Measurements from ENCODE around the gene BICD1.
A peak's percentile ranks its signal among the peaks of the same experiment; 100 is the strongest.

The BICD1 gene

DNA sequence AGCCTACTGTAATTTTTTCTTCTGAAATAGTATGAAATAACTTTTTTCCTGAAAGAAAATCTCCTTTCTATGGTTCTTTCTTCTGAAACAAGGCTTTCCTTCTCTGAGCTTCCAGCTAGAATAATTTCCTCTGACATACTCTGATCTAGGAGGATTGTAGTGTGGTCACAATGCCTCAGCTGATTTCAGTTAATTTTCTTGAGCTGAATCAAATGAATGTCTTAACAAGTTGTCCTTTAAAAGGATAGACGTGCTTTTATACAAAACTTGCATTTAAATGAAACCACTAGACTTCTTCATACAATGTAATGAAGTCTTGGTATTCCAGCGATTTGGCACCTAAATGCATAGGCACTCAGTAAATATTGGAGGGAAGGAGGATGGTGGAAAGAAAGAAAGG, 94.4 kb downstream of the BICD1 start:
- no peak for FAIRE-seq

DNA sequence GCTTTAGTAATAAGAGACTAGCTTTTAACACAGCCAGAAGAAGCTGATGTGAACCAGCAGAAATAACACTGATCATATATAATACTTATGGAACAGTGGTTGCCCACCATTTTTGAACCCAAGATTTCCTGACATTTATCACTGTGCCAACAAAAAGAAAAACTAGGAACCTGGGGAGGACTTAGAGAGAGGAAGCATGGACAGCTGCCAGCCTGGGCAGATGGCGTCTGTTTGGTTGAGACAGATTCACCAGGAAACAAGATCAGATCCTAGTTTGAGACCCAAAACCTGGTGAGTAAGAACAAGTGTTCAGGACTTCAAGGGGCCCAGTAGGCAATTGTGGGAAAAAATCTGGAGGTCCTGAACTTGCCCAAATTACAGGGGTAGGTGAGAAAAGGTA, 95.3 kb downstream of the BICD1 start:
- FAIRE-seq (peak; percentile 35), DNase-seq (ENCODE audit: insufficient read length, low spot score) (no peak)
- TF ChIP-seq, protein P1, sequence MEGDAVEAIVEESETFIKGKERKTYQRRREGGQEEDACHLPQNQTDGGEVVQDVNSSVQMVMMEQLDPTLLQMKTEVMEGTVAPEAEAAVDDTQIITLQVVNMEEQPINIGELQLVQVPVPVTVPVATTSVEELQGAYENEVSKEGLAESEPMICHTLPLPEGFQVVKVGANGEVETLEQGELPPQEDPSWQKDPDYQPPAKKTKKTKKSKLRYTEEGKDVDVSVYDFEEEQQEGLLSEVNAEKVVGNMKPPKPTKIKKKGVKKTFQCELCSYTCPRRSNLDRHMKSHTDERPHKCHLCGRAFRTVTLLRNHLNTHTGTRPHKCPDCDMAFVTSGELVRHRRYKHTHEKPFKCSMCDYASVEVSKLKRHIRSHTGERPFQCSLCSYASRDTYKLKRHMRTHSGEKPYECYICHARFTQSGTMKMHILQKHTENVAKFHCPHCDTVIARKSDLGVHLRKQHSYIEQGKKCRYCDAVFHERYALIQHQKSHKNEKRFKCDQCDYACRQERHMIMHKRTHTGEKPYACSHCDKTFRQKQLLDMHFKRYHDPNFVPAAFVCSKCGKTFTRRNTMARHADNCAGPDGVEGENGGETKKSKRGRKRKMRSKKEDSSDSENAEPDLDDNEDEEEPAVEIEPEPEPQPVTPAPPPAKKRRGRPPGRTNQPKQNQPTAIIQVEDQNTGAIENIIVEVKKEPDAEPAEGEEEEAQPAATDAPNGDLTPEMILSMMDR (IDR thresholded peaks at IDR 0.05; ENCODE audit: insufficient read depth, missing control alignments) = no peak

More for the DNA sequence above, 94.4 kb downstream of the BICD1 start:
- no peak for DNase-seq (ENCODE audit: insufficient read length, low spot score)
- TF ChIP-seq, protein P1 (IDR thresholded peaks at IDR 0.05; ENCODE audit: insufficient read depth, missing control alignments) = no peak

DNA sequence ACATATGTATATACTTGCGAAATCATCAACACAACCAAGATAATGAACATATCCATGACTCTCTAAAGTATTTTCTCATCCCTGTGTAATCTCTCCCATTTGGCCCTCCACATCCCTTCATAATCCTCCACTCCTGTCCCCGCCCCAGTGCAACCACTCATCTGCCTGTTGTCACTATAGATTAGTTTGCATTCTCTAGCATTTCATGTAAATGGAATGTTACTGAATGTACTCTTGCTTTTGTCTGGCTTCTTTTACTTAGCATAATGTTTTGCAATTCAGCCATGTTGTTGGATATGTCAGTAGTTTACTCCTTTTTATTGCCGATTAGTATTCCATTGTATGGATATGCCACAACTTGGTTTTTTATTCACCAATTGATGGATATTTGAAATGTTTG, 99.1 kb downstream of the BICD1 start:
- TF ChIP-seq, protein P1 (IDR thresholded peaks at IDR 0.05; ENCODE audit: insufficient read depth, missing control alignments) = no peak
- FAIRE-seq (no peak), DNase-seq (ENCODE audit: insufficient read length, low spot score) (no peak)

DNA sequence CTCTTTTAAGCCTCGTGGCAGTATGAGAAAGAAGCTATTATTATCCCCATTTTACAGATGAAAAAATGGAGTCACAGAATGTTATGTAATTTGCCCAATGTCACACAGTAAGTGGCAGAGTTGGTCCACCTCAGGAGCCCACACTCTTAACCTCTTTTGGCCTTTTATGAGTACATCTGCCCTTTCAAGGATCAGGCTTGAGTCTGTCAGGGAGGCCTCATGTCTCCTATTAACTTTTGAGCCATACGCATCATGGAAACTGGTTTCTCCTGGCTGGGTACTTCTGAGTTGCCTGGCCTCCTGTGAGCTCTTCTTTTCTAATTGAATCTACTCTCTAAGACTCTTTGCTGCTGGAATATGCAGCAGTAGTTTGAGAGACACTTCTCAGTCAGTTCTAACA, 101.7 kb downstream of the BICD1 start:
- DNase-seq (ENCODE audit: insufficient read length, low spot score) = no peak
- peak; percentile 16 for FAIRE-seq

DNA sequence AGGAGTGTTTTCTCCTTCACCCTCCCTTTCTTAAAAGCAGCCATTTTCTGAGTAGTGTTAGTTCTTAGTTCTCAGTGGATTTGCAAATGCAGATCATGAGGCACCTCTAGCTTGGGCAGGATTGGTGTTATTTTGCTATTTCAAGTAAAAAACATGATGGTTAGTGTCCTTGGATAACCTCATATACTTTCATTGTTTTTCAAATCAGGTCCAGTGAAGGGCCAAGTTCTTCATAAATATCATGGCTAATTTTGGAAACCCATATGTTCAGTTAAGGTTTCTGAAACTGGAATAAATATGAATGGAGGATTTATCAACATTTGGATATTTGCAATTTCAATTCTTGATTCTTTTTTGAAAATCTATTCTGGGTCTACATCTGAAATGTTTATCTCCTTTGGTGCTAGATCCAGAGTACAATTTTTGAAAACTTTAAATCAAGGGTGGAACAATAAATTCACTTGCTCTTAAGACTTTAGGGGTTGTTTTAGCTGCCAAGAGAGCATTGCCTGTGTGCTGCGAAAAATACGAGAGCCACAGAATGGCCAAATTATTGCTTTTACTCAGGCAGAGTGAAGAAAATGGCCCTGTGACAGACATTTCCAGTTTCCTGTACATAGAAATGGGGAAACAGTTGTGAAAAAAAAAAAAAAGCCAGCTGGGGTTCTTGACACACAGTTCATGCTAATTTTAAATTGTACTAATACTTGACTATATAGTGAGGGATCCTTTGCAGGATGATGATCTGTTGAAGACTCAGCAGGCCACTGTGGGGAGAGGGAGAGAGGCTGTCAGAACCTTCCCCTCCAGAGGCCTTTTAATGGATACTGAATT, 104.6 kb downstream of the BICD1 start:
- FAIRE-seq (peak; percentile 16), DNase-seq (ENCODE audit: insufficient read length, low spot score) (no peak)
- TF ChIP-seq, protein P1 (IDR thresholded peaks at IDR 0.05; ENCODE audit: insufficient read depth, missing control alignments) = no peak

More for the DNA sequence above, 101.7 kb downstream of the BICD1 start:
- TF ChIP-seq, protein P1 (IDR thresholded peaks at IDR 0.05; ENCODE audit: insufficient read depth, missing control alignments) = no peak

DNA sequence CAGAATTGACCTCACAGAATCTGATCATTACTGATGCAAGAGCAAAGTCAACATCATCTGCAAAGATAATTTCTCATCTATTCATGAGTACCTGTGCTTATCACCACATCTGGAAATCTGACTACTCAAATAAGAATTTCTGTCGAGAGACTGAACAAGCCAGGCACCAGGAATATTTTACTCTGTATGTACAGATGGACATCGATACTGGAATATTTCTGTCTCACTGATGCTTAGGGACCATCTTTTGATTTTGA, 105.2 kb downstream of the BICD1 start:
- DNase-seq (ENCODE audit: insufficient read length, low spot score) = no peak
- FAIRE-seq = no peak
- TF ChIP-seq, protein P1 (IDR thresholded peaks at IDR 0.05; ENCODE audit: insufficient read depth, missing control alignments) = no peak

- TF ChIP-seq, protein P1 (IDR thresholded peaks at IDR 0.05; ENCODE audit: insufficient read depth, missing control alignments) = no peak
- DNase-seq (ENCODE audit: insufficient read length, low spot score) = no peak
- no peak for FAIRE-seq
These were observed 108.1 kb downstream of the BICD1 start for GRCh38 chr12:32214723-32215122.

Data from D721Med (cell line).